Measurements from ENCODE around the gene FNTB.

Gene FNTB

DNA sequence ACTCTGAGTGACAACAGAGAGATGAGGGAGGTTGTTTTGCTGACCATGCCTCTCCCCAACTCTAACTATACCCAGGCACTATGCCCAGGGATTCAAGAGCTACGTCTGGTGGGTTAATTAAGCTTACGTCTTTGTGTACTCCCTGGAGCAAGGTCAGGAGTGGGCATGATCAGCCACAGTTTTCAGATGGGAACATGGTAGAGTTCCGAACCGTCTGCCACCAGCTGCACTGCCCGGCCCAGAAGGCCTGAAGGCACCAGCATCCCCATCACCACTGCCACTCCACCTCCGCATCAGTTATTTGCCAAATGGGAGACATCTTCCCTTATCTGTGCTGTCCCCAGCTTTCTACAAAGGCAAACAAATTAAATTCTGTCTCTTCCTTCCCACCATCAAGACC is 33.0 kb upstream of the FNTB start:
- no peak for DNase-seq

DNA sequence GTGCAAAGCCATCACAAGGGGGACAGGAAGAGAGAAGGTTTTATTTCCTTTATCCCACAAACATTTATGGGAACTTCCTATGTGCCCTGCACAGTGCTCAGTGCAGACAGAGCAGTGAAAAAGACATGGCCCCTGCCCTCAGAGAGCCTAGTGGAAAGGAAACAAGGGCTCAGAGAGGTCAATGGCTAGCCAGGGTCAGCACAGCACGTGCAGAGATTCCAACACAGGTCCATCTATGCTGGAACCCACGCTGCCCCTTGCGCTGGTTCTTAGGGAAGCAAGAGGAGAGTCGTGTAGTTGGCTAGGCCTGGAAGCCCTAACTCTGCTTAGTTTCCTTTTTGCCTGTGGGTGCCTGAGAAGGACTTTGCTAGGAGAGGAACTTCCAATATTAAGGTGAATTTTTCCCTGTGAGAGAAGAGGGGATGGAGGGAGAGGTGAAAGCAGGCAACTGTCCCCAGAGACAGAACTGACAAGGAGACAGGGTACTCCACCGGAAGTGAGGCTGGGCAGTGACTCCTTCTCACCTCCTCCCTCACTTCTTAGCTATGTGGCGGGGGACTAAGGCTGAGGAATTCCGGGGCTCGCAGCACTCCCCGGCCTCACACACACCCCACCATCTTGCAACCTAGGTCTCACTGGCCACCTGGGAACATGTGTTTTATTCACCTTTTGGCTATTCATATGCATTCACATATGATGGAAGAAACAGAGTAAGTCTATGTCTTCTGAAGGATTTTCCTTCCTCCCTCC is 32.0 kb upstream of the FNTB start:
- DNase-seq = no peak

DNA sequence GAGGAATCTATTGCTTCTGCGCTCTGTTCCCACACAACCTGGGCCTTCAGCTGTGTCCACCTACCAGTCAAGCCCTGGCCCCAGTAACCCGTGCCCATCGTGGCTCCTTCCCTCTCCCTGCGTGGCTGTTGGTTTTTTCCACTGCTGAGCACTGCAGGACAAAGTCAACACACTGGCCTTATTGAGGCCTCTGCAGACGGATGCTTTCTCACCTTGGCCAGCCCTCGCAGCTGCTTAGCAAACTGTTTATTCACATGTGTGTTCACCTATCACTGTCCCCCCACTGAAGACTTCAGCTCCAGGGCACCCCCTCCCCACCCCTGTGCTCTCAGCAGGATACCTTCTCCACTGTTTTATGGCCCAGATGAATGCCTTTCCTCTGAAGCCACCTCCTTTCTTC is 31.4 kb upstream of the FNTB start:
- DNase-seq = no peak

GRCh38 chr14:64956697-64957406 is 29.8 kb upstream of the FNTB start:
- DNase-seq = no peak

DNA sequence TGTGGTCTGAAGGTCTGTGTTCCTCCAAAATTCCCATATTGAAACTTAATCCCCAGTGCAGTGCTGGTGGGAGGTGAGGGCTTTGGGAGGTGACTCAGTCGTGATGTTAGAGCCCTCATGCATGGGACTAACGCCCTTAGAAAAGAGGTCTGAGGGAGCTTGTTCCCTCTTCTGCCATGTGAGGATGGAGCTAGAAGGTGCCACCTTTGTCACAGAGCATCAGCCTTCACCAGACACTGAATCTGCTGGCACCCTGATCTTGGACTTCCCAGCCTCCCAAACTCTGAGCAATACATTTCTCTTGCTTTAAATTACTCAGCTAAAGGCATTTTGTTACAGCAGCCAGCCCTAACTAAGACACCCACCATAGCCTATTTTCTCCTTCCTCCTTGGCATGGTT is 28.5 kb upstream of the FNTB start:
- DNase-seq = no peak

DNA sequence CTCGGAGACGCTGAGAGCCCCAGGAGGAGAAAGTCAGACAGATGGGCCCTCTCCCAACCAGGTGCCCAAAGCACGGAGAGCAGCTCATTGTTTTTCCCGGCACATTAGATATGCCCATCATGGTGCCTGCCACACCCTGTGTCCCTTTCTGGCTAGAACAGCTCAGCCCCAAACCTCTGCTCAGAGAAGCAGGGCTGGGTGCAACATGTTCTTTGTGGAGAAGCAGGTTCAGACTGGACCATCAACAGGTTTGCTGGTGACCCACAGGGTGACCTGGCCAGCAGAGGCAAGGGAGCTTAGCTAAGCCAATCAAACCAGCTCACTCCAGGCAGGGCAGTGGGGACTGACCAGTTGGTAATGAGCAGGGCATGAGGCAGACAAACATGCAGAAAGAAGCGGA is 28.0 kb upstream of the FNTB start:
- no peak for DNase-seq

- DNase-seq = no peak
Measured at GRCh38 chr14:64960762-64961276, 25.9 kb upstream of the FNTB start.

- no peak for DNase-seq
Measured at GRCh38 chr14:64963611-64964010, 23.1 kb upstream of the FNTB start.

GRCh38 chr14:64965356-64966000 is 21.2 kb upstream of the FNTB start:
- no peak for DNase-seq

- DNase-seq = no peak
Measured at GRCh38 chr14:64966976-64967375, 19.7 kb upstream of the FNTB start.

- no peak for DNase-seq
Measured at GRCh38 chr14:64968167-64968566, 18.5 kb upstream of the FNTB start.

- DNase-seq = no peak
Measured at GRCh38 chr14:64968651-64969050, 18.0 kb upstream of the FNTB start.

- DNase-seq = no peak
Measured at GRCh38 chr14:64970041-64970440, 16.7 kb upstream of the FNTB start.

GRCh38 chr14:64970776-64971477 is 15.8 kb upstream of the FNTB start:
- DNase-seq = no peak

DNA sequence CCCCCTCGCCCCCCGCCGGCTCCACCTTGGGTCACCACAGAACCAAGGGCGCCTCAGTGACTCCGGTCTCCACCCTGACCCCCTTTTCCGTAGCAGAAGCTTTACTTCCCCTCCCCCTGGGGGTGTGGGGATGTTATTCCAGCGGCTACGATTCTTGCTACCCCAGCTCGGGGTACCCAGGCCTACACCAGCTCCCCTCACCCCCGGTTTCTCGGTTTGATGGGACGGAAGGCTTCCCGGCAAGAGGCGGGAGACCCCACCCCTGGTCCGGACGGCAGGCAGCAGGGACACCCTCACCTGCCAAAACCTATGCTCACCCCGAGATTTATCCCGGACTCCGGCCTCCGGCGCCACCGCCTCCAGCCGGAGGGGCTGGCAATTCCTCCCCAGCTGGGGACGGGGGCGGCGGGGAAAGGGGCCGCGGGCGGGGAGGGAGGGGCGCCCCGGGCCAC is 15.2 kb upstream of the FNTB start:
- no peak for DNase-seq

DNA sequence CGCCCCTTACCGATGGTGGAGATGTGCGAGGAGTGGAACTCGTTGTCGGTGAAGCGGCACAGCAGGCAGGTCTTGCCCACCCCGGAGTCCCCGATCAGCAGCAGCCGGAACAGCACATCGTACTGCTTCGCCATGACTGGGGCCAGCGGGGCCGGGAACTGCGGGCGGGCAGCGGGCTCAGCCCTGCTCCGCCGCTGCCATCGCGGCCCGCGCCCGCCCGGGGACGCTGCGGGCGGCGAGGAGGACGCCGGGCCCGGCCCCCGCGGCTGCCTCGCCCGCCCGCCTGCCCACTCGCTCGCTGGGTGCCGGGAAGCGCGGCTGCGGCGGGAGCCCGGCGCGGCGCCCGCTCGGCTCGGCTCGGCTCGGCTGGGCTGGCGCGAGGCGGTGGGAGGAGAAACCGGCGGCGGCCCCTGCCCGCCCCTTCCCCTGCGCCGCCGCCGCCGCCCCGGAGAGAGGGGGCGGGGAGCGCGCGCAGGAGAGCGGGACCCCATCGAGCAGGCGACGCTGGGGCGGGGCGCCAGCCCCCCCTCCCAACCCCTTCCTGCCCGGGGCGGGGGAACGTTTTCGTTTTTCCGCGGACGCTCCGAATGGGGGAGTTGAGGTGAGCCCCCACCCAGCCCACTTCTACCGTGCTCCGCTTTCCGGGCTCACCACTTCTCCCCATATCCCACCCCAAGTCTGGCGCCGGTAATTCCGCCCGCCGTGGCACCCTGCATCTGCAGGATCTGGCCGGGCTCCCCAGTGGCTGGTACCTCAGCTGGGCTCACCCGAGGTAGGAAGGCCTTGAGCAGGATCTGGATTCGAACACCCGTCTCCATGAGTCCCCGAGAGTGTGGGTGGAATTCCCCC is 14.5 kb upstream of the FNTB start, which contains the start of gene RAB15:
Gene RAB15 (minus strand): TSS at position 394 of the 849 bp plus-strand sequence. CDS start 260 bp downstream, at position 134.
- no peak for DNase-seq

GRCh38 chr14:64973026-64973442 is 13.7 kb upstream of the FNTB start:
- no peak for DNase-seq

DNA sequence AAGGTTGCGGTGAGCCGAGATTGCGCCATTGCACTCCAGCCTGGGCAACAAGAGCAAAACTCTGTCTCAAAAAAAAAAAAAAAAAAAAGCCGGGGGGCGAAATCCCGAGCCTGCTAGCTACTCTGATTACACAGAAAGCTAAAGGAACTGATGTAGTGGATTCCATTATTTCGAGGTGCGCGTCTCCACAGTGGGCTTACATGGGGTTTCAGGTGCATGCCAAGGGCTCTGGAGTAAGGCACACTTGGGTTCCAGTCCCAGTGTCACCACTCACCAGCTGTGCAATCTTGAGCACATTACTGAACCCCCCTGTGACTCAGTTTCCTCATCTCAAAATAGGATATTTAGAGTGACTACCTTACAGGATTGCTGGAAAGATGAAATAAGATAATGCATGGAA is 12.9 kb upstream of the FNTB start:
- DNase-seq = no peak

DNA sequence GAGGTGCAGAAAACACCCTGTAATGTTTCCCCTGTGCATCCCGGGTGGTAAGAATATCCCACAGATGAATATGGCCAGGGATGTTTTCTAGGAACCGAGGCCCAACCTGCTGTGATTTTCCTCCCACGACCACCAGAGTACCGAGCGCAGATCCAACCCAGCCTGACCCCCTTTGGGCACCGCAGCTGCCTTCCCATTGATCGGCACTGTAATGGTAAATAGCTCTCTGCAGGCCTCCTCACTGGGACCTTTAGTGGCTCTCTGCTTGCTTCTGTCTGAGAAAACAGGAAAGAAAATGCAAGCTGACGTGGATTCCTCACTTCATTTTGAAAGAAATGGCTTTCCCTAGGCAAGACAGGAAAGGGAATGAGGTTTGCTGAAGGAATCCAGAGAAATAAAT is 12.1 kb upstream of the FNTB start:
- no peak for DNase-seq

DNA sequence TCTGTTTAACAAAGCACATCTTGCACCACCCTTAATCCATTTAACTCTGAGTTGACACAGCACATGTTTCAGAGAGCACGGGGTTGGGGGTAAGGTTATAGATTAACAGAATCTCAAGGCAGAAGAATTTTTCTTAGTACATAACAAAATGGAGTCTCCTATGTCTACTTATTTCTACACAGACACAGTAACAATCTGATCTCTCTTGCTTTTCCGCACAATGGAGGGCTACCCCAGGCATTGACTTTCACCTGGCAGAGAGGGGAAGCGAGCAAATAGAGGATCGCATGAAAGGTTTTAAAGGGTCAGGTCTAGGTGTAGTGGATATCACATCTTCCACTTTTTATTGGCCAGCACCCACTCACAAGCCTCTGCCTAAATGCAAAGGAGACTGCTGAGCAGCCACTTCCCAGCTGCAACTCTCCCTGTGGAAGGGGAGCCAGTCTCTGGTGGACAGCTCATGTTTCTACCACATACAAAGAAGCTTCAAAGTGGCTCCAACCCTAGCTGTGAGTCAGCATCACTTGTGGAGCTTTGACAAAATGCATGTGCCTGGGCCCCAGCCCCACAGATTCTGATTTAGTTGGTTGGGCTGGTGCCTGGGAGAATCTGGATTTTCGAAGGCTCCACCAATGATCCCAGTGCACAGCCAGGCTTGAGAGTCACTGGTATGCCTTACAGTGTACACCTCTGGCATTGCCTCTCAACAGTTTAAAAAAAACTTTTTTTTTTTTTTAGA is 7.2 kb upstream of the FNTB start:
- peak; percentile 20 for DNase-seq
